Spleen (tissue), 7 donors: Measurements from ENCODE around the gene POLE4.

Source experiments
- CTCF ChIP-seq, 11 experiments: fragments of 200-600 bp in 7 of 11; fragments of 450-650 bp in 4 of 11; sonication (generic) in 4 of 11; IDR thresholded peaks in 8 of 11; conservative IDR thresholded peaks in 3 of 11; 1 replicate in 7 of 11; 2 replicates in 4 of 11; pipeline versions ENCODE4 v1.4.0 to v1.8.0; 2016 to 2021; ENCODE audit warnings: antibody characterized with exemption in 11 of 11, inconsistent platforms in 4 of 11, mild to moderate bottlenecking in 1 of 11
- POLR2A ChIP-seq, 3 donors: fragments of 450-650 bp; IDR thresholded peaks; one replicate each; pipeline ENCODE4 v1.5.1; 2017; ENCODE audit warnings: antibody characterized with exemption in 3 of 3, mild to moderate bottlenecking in 1 of 3
- POLR2AphosphoS5 ChIP-seq, 3 donors: sonication (generic); formaldehyde crosslinking; IDR thresholded peaks; one replicate each; pipeline ENCODE4 v1.5.1; 2017; ENCODE audit warnings: antibody characterized with exemption in 3 of 3
- donor health status: DM: no; HTN: no; CAD: no; lungs with moderate emphysema.
- donor health status: DM: no; HTN: no; CAD: no.
- donor health status: DM: no; HTN: no; CAD: no.

- no peak for TF ChIP-seq POLR2AphosphoS5 (IDR thresholded peaks at IDR 0.05)
- TF ChIP-seq CTCF (IDR thresholded peaks at IDR 0.05 in 8 of 11, conservative IDR thresholded peaks at IDR 0.05 in 3 of 11) = no peak
- no peak for TF ChIP-seq POLR2A (IDR thresholded peaks at IDR 0.05)
Measured at GRCh38 chr2:74917702-74918619, 40.5 kb upstream of the POLE4 start.
